ENCODE results near the gene DDX53. TPM values are rescaled to one million over a fixed set of nuclear protein-coding genes. Genes with fewer than 3 reads are reported as not detected.
A peak's percentile ranks its signal among the peaks of the same experiment; 100 is the strongest.

Gene DDX53
- total RNA-seq, 1 experiment from 2014 or later, result not detected

DNA sequence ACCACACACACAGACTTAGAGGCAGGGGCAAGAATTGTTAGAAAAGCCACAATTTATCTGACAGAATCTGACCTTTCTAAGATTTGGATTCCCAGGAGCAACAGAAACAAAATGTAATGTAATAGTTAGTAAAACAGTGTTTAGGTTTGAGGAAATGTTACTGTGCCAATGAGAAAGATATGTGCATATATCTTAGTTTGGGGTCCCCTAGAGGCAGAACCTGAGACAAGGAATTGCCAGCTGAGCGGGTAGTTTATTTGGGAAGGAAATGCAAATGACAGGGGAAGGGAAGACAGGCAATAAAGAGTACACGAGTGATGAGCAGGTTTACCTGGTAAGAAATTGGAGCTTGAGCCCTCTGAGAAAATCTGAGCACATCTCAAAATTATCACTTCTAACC is 31.3 kb upstream of the DDX53 start:
- peaks cover 14% of the 10 kb centered on the region for H3K4me1 Mint-ChIP-seq
- no peak overlapping the region for H3K4me3 Mint-ChIP-seq
- ATAC-seq, result peak; percentile 46; the same call in 1 of the 2 replicates
- TF ChIP-seq, protein P1, sequence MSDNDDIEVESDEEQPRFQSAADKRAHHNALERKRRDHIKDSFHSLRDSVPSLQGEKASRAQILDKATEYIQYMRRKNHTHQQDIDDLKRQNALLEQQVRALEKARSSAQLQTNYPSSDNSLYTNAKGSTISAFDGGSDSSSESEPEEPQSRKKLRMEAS (CRISPR knock-in tag; IDR thresholded peaks at IDR 0.05), result no peak
- no peak for TF ChIP-seq ZNF219 (CRISPR knock-in tag; IDR thresholded peaks at IDR 0.05; ENCODE audit: borderline replicate concordance)
- TF ChIP-seq SP1 (CRISPR knock-in tag; conservative IDR thresholded peaks at IDR 0.05), result no peak
- no peak for TF ChIP-seq SMAD3 (CRISPR knock-in tag; IDR thresholded peaks at IDR 0.05; ENCODE audit: borderline replicate concordance)
- no peak for TF ChIP-seq HMGXB4 (CRISPR knock-in tag; IDR thresholded peaks at IDR 0.05)
- TF ChIP-seq SOX15 (CRISPR knock-in tag; IDR thresholded peaks at IDR 0.05), result no peak
- POLR2A ChIA-PET, result no interaction called here
- CTCF ChIA-PET, result interaction anchor here (1.0 kb wide), 1 partner anchor 44 kb away, joined by 3 read pairs; no protein-coding TSS in a partner anchor
- no peak overlapping the region; the same call in 1 of the 2 replicates for H3K27ac Mint-ChIP-seq
- peaks cover 11% of the 10 kb centered on the region for H3K9me3 Mint-ChIP-seq
- DNase-seq (ENCODE audit: low spot score), result no peak
- H3K36me3 Mint-ChIP-seq, result no peaks in the 10 kb centered on the region
- no peaks in the 10 kb centered on the region for H3K27me3 Mint-ChIP-seq (ENCODE audit: low read depth)

GRCh38 chrX:22969411-22969810 is 30.3 kb upstream of the DDX53 start:
- Mint-ChIP-seq H3K27ac (no peak overlapping the region), H3K4me1 (peaks cover 14% of the 10 kb centered on the region), H3K9me3 (peaks cover 11% of the 10 kb centered on the region), H3K27me3 (ENCODE audit: low read depth) (no peaks in the 10 kb centered on the region), H3K4me3 (no peak overlapping the region), H3K36me3 (no peaks in the 10 kb centered on the region)
- ChIA-PET POLR2A (no interaction called here), CTCF (no interaction called here)
- DNase-seq (ENCODE audit: low spot score), result no peak
- ATAC-seq, result no peak
- TF ChIP-seq SOX15 (CRISPR knock-in tag; IDR thresholded peaks at IDR 0.05) (no peak), ZNF317 (CRISPR knock-in tag; IDR thresholded peaks at IDR 0.05; ENCODE audit: borderline replicate concordance, low read depth) (no peak), ZNF416 (CRISPR knock-in tag; IDR thresholded peaks at IDR 0.05) (no peak), ZNF671 (CRISPR knock-in tag; IDR thresholded peaks at IDR 0.05) (no peak), RORB (CRISPR knock-in tag; IDR thresholded peaks at IDR 0.05) (no peak), GRHL2 (CRISPR knock-in tag; IDR thresholded peaks at IDR 0.05; ENCODE audit: insufficient replicate concordance, severe bottlenecking) (no peak), USF2 (CRISPR knock-in tag; IDR thresholded peaks at IDR 0.05) (no peak), NR1H2 (CRISPR knock-in tag; IDR thresholded peaks at IDR 0.05) (no peak), NFATC4 (CRISPR knock-in tag; IDR thresholded peaks at IDR 0.05) (no peak), FOXP1 (CRISPR knock-in tag; IDR thresholded peaks at IDR 0.05; ENCODE audit: borderline replicate concordance) (no peak), SMAD3 (CRISPR knock-in tag; IDR thresholded peaks at IDR 0.05; ENCODE audit: borderline replicate concordance) (no peak), CREB1 (CRISPR knock-in tag; IDR thresholded peaks at IDR 0.05) (no peak), ATF1 (CRISPR knock-in tag; IDR thresholded peaks at IDR 0.05) (no peak)
- TF ChIP-seq, protein P2, sequence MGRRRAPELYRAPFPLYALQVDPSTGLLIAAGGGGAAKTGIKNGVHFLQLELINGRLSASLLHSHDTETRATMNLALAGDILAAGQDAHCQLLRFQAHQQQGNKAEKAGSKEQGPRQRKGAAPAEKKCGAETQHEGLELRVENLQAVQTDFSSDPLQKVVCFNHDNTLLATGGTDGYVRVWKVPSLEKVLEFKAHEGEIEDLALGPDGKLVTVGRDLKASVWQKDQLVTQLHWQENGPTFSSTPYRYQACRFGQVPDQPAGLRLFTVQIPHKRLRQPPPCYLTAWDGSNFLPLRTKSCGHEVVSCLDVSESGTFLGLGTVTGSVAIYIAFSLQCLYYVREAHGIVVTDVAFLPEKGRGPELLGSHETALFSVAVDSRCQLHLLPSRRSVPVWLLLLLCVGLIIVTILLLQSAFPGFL (CRISPR knock-in tag; IDR thresholded peaks at IDR 0.05; ENCODE audit: borderline replicate concordance), result no peak
- TF ChIP-seq, protein P3, sequence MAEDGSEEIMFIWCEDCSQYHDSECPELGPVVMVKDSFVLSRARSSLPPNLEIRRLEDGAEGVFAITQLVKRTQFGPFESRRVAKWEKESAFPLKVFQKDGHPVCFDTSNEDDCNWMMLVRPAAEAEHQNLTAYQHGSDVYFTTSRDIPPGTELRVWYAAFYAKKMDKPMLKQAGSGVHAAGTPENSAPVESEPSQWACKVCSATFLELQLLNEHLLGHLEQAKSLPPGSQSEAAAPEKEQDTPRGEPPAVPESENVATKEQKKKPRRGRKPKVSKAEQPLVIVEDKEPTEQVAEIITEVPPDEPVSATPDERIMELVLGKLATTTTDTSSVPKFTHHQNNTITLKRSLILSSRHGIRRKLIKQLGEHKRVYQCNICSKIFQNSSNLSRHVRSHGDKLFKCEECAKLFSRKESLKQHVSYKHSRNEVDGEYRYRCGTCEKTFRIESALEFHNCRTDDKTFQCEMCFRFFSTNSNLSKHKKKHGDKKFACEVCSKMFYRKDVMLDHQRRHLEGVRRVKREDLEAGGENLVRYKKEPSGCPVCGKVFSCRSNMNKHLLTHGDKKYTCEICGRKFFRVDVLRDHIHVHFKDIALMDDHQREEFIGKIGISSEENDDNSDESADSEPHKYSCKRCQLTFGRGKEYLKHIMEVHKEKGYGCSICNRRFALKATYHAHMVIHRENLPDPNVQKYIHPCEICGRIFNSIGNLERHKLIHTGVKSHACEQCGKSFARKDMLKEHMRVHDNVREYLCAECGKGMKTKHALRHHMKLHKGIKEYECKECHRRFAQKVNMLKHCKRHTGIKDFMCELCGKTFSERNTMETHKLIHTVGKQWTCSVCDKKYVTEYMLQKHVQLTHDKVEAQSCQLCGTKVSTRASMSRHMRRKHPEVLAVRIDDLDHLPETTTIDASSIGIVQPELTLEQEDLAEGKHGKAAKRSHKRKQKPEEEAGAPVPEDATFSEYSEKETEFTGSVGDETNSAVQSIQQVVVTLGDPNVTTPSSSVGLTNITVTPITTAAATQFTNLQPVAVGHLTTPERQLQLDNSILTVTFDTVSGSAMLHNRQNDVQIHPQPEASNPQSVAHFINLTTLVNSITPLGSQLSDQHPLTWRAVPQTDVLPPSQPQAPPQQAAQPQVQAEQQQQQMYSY (CRISPR knock-in tag; IDR thresholded peaks at IDR 0.05), result no peak

Measured in WTC11 (cell line).